ENCODE measurements around the gene MYL5. TPM values are rescaled to one million over a fixed set of nuclear protein-coding genes. Genes with fewer than 3 reads are reported as not detected.

Gene MYL5
- total and polyA plus RNA-seq, 3 donors from 2014 or later: 33.9 to 45.0 (median 34.2) TPM

GRCh38 chr4:657338-657833 is 17.0 kb upstream of the MYL5 start:
- no peak for DNase-seq
- no peak for TF ChIP-seq POLR2A (IDR thresholded peaks at IDR 0.05)
- TF ChIP-seq CTCF (IDR thresholded peaks at IDR 0.05): no peak

GRCh38 chr4:657834-658667 is 16.3 kb upstream of the MYL5 start:
- no peaks in the 10 kb centered on the region for H3K9me3 ChIP-seq
- H3K36me3 ChIP-seq (ENCODE audit: low read depth, missing control alignments): no peaks in the 10 kb centered on the region
- H3K4me1 ChIP-seq: no peaks in the 10 kb centered on the region
- H3K27me3 ChIP-seq: no peaks in the 10 kb centered on the region
- H3K4me3 ChIP-seq: no peak overlapping the region
- 40 to 81% methylated on average over 2 to 27 of the region's 27 CpGs for WGBS, 2 donors
- intact Hi-C loops (cut with DNase I; ENCODE audit: low total_unique reads): no loop called here
- TF ChIP-seq CTCF (IDR thresholded peaks at IDR 0.05) (no peak), POLR2A (IDR thresholded peaks at IDR 0.05) (no peak)
- no peak overlapping the region for H3K27ac ChIP-seq
- DNase-seq: no peak

More at GRCh38 chr4:657338-657833, 17.0 kb upstream of the MYL5 start:
- Histone ChIP-seq H3K36me3 (ENCODE audit: low read depth, missing control alignments) (no peaks in the 10 kb centered on the region), H3K4me3 (no peak overlapping the region), H3K27ac (no peak overlapping the region), H3K27me3 (no peaks in the 10 kb centered on the region), H3K9me3 (no peaks in the 10 kb centered on the region), H3K4me1 (no peaks in the 10 kb centered on the region)
- 66 to 85% methylated on average over 8 to 18 of the region's 23 CpGs for WGBS, 2 donors
- intact Hi-C loops (cut with DNase I; ENCODE audit: low total_unique reads): no loop called here

- no peak overlapping the region for H3K27ac ChIP-seq
- TF ChIP-seq POLR2A (IDR thresholded peaks at IDR 0.05): no peak
- no peak for TF ChIP-seq CTCF (IDR thresholded peaks at IDR 0.05)
- H3K4me3 ChIP-seq: no peak overlapping the region
- peaks cover under 1% of the 10 kb centered on the region for H3K4me1 ChIP-seq
- no peaks in the 10 kb centered on the region for H3K9me3 ChIP-seq
- 73 to 90% methylated on average over 21 to 32 of the region's 32 CpGs for WGBS, 2 donors
- intact Hi-C loops (cut with DNase I; ENCODE audit: low total_unique reads): no loop called here
- no peak for DNase-seq
- no peaks in the 10 kb centered on the region for H3K36me3 ChIP-seq (ENCODE audit: low read depth, missing control alignments)
- H3K27me3 ChIP-seq: no peaks in the 10 kb centered on the region
These were observed 15.4 kb upstream of the MYL5 start for GRCh38 chr4:658681-659667.

GRCh38 chr4:659851-660250 is 14.5 kb upstream of the MYL5 start:
- DNase-seq: no peak

More at GRCh38 chr4:659851-660250, 14.5 kb upstream of the MYL5 start:
- intact Hi-C loops (cut with DNase I; ENCODE audit: low total_unique reads): no loop called here
- Histone ChIP-seq H3K9me3 (no peaks in the 10 kb centered on the region), H3K36me3 (ENCODE audit: low read depth, missing control alignments) (no peaks in the 10 kb centered on the region), H3K4me1 (peaks cover 5% of the 10 kb centered on the region), H3K27me3 (no peaks in the 10 kb centered on the region), H3K4me3 (no peak overlapping the region), H3K27ac (no peak overlapping the region)
- 74 to 90% methylated on average over 5 to 8 of the region's 8 CpGs for WGBS, 2 donors
- no peak for TF ChIP-seq CTCF (IDR thresholded peaks at IDR 0.05)
